IPS-18a (cell line): ENCODE results near the gene ZBTB46.
"Not testable (repeated sequence)": the region's sequence is repeated elsewhere in the genome, so short reads cannot be mapped to it uniquely, and the experiment has no call there.

Experiments used
- H3K27ac ChIP-seq: one replicate; pipeline ENCODE4 v1.5.1; 2013; ENCODE audit warnings: low read length
- H3K27me3 ChIP-seq: one replicate; pipeline ENCODE4 v1.6.1; 2013; ENCODE audit warnings: mild to moderate bottlenecking, low read length; ENCODE audit not compliant: control insufficient read depth, insufficient read depth
- H3K36me3 ChIP-seq: one replicate; pipeline ENCODE4 v1.6.1; 2013; ENCODE audit warnings: low read depth, low read length; ENCODE audit not compliant: control insufficient read depth
- H3K4me1 ChIP-seq: one replicate; pipeline ENCODE4 v1.6.1; 2013; ENCODE audit warnings: low read depth, low read length; ENCODE audit not compliant: control insufficient read depth
- H3K4me3 ChIP-seq: one replicate; pipeline ENCODE4 v1.5.1; 2013; ENCODE audit warnings: low read length
- H3K9ac ChIP-seq: one replicate; pipeline ENCODE4 v1.6.1; 2013; ENCODE audit warnings: mild to moderate bottlenecking, low read length, moderate library complexity
- H3K9me3 ChIP-seq: one replicate; pipeline ENCODE4 v1.6.1; 2013; ENCODE audit warnings: low read depth, low read length; ENCODE audit not compliant: control insufficient read depth

ZBTB46 gene, protein sequence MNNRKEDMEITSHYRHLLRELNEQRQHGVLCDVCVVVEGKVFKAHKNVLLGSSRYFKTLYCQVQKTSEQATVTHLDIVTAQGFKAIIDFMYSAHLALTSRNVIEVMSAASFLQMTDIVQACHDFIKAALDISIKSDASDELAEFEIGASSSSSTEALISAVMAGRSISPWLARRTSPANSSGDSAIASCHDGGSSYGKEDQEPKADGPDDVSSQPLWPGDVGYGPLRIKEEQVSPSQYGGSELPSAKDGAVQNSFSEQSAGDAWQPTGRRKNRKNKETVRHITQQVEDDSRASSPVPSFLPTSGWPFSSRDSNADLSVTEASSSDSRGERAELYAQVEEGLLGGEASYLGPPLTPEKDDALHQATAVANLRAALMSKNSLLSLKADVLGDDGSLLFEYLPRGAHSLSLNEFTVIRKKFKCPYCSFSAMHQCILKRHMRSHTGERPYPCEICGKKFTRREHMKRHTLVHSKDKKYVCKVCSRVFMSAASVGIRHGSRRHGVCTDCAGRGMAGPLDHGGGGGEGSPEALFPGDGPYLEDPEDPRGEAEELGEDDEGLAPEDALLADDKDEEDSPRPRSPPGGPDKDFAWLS

GRCh38 chr20:63830841-63831588 is at the start of gene ZBTB46:
Gene ZBTB46, minus strand, starts transcription at chr20:63831264. Its CDS starts 40,507 bp downstream, at chr20:63790757.
- H3K27me3 ChIP-seq, result peaks cover 51% of the 10 kb centered on the region
- H3K9ac ChIP-seq, result no peak within 1 kb of the TSS
- peak within 1 kb of the TSS; percentile 60 for H3K4me3 ChIP-seq

GRCh38 chr20:63878899-63879663 is 48.0 kb upstream of the ZBTB46 start:
- Histone ChIP-seq H3K9me3 (no peaks in the 10 kb centered on the region), H3K9ac (no peak overlapping the region), H3K4me3 (no peak overlapping the region), H3K27me3 (no peaks in the 10 kb centered on the region), H3K27ac (no peak overlapping the region), H3K4me1 (no peaks in the 10 kb centered on the region), H3K36me3 (peaks cover 37% of the 10 kb centered on the region)

More at GRCh38 chr20:63830841-63831588, at the start of gene ZBTB46:
- H3K9me3 ChIP-seq, result no peaks in the 10 kb centered on the region
- H3K27ac ChIP-seq, result no peak within 1 kb of the TSS
- H3K36me3 ChIP-seq, result no peaks in the 10 kb centered on the region
- H3K4me1 ChIP-seq, result peaks cover 6% of the 10 kb centered on the region

DNA sequence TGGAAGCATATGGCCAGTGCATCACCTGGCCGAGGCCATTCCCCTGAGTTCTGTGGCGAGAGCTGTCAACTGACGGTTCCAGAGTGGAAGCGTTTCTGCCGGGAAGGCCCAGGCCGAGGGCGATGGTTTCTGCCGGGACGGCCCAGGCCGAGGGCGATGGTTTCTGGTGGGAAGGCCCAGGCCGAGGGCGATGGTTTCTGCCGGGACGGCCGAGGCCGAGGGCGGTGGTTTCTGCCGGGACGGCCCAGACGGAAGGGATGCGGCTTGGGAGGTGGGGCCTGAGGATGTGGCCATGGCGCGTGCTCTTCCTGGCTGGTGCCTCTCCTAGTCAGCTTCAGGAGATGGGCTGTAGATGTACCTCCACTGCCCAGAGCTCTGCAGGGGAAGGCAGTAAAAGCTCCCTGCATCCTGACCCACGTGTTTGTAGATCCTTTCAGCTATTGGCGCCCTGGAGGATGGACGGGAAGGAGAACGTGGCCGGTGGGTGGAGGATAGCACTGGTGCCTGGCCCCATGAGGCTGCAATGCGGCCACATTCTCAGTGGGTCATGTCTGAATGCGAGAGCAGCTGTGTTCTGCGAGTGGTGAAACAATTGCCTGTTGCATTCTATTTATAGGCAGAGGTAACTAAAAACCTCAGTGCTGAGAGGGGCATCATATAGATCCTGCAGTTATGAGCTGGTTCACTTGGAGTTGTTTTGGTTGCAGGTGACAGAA is 46.8 kb upstream of the ZBTB46 start:
- Histone ChIP-seq H3K9ac (no peak overlapping the region), H3K36me3 (peaks cover 37% of the 10 kb centered on the region)

DNA sequence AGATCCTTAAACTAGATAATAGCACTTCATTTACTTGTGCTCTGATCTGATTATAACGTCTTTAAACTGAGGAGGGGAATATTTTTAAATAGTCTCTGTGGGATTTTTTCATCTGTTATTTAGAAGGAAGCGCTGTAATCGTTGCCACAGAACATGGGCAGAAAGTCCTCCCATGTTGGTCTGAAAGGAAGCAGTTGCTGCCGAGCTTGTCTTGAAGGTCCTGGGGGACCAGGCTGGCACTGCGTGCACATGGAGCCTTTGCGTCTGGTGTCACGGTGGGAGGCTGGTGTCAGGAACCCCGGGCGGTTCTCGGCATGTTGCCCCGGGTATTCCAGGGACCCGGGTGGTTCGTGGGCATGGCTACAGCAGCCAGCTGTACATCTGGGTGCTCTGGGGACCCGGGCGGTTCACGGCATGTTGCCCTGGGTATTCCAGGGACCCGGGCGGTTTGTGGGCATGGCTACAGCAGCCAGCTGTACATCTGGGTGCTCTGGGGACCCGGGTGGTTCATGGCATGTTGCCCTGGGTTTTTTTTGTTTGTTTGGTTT is 45.5 kb upstream of the ZBTB46 start:
- Histone ChIP-seq H3K9ac (no peak overlapping the region), H3K4me3 (no peak overlapping the region), H3K27ac (no peak overlapping the region), H3K27me3 (no peaks in the 10 kb centered on the region), H3K9me3 (no peaks in the 10 kb centered on the region), H3K36me3 (peaks cover 39% of the 10 kb centered on the region), H3K4me1 (no peaks in the 10 kb centered on the region)

More for the DNA sequence above, 46.8 kb upstream of the ZBTB46 start:
- Histone ChIP-seq H3K27ac (no peak overlapping the region), H3K27me3 (no peaks in the 10 kb centered on the region), H3K4me1 (no peaks in the 10 kb centered on the region), H3K4me3 (no peak overlapping the region), H3K9me3 (no peaks in the 10 kb centered on the region)

GRCh38 chr20:63874241-63874640 is 43.2 kb upstream of the ZBTB46 start:
- H3K4me1 ChIP-seq, H3K4me3 ChIP-seq, H3K9me3 ChIP-seq, H3K9ac ChIP-seq, H3K27ac ChIP-seq, H3K27me3 ChIP-seq: not testable (repeated sequence)
- H3K36me3 ChIP-seq, result peaks cover 52% of the 10 kb centered on the region

GRCh38 chr20:63873477-63873971 is 42.5 kb upstream of the ZBTB46 start:
- no peaks in the 10 kb centered on the region for H3K4me1 ChIP-seq
- H3K9ac ChIP-seq, result no peak overlapping the region
- peaks cover 55% of the 10 kb centered on the region for H3K36me3 ChIP-seq
- H3K4me3 ChIP-seq, result no peak overlapping the region
- no peaks in the 10 kb centered on the region for H3K27me3 ChIP-seq
- H3K27ac ChIP-seq, result no peak overlapping the region
- no peaks in the 10 kb centered on the region for H3K9me3 ChIP-seq

DNA sequence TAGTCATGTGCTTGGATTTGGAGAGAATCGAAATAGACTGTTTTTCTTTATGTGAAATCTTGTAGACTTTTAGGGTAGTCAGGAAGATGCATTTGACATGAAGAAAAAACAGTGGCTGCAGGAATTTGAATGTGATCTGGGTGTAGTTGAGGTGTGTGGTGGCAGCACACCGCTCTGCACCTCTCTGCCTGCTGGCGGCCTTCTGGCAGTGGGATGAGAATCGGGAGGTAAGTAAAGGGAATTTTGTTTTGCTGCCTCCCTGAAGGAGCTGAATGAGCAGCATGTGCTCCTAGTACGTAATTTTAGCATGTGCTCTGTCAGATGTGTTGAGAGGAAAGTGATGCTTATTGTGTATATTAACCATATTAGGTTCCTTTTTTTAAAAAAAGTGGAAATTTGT is 37.2 kb upstream of the ZBTB46 start:
- Histone ChIP-seq H3K9ac (no peak overlapping the region), H3K27me3 (no peaks in the 10 kb centered on the region), H3K27ac (no peak overlapping the region), H3K9me3 (no peaks in the 10 kb centered on the region), H3K4me1 (no peaks in the 10 kb centered on the region), H3K4me3 (no peak overlapping the region), H3K36me3 (peaks cover 25% of the 10 kb centered on the region)

DNA sequence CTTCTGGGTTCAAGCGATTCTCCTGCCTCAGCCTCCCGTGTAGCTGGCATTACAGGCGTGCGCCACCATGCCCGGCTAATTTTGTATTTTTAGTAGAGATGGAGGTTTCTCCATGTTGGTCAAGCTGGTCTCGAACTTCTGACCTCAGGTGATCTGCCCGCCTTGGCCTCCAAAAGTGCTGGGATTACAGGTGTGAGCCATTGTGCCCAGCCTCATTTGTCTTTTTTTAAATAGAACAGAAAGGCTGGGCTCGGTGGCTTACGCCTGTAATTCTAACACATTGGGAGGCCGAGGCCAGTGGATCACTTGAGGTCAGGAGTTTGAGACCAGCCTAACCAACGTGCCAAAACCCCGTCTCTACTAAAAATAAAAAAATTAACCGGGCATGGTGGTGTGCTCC is 36.0 kb upstream of the ZBTB46 start:
- not testable (repeated sequence) for H3K27me3 ChIP-seq, H3K9me3 ChIP-seq, H3K9ac ChIP-seq, H3K4me1 ChIP-seq, H3K27ac ChIP-seq, H3K4me3 ChIP-seq
- peaks cover 21% of the 10 kb centered on the region for H3K36me3 ChIP-seq

DNA sequence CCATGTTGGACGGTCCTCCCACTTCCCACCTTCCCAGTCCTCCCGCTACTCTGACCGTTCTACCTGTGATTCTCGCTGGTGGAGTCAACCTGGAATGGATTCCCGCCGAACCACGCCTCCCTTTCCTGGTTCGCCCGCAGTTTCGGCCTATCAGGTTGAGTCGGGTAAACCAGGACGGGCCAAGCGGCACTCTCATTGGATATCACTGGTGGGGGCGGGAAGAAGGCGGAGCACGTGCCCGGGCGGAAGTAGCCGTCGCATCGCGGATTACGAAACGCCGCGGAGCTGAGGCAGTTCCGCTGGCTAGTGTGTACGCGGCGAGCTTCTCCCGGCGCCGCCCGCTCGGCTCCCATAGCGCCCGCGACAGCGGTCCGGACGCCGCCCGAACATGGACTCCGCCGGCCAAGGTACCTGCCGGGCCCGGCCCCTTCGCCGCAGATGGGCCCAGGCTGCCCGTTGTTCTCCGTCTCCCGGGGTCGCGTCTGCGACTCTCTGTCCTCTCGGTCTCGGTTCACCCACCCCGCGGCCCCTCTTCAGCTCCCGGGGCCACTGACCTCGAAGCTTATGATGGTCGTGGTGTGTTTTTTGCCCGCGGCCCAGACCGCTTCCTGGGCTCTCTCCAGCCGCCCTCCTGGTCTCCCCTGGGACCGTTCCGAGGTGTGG is 34.0 kb upstream of the ZBTB46 start, which contains the start of gene TPD52L2:
Gene TPD52L2, plus strand, starts transcription at position 293 of the 663 bp plus-strand sequence. Its CDS starts 96 bp downstream, at position 389.
- no peaks in the 10 kb centered on the region for H3K9me3 ChIP-seq
- peak within 1 kb of the TSS; percentile 90 for H3K9ac ChIP-seq
- peak within 1 kb of the TSS; percentile 83 for H3K4me3 ChIP-seq
- H3K27me3 ChIP-seq, result no peaks in the 10 kb centered on the region
- H3K36me3 ChIP-seq, result peaks cover 12% of the 10 kb centered on the region
- H3K4me1 ChIP-seq, result no peaks in the 10 kb centered on the region
- H3K27ac ChIP-seq, result peak within 1 kb of the TSS; percentile 57

DNA sequence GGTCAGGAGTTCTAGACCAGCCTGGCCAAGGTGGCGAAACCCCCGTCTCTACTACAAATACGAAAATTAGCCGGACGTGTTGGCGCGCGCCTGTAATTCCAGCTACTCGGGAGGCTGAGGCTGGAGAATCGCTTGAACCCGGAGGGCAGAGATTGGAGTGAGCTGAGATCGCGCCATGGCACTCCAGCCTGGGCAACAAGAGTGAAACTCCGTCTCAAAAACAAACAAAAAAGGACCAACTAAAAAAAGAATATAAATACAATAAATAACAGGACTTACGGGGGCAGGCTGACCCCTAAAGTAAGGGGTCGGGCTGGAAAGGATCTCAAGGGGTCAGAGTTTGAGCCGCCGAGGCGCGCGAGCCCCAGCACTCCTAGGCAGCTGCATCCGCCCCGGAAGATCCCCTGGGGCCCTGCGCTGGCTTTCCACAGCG is 33.5 kb upstream of the ZBTB46 start:
- no peaks in the 10 kb centered on the region for H3K27me3 ChIP-seq
- H3K36me3 ChIP-seq, result peaks cover 7% of the 10 kb centered on the region
- peak overlapping the region; percentile 89 for H3K9ac ChIP-seq
- H3K9me3 ChIP-seq, result no peaks in the 10 kb centered on the region
- no peaks in the 10 kb centered on the region for H3K4me1 ChIP-seq
- peak overlapping the region; percentile 55 for H3K27ac ChIP-seq
- peak overlapping the region; percentile 83 for H3K4me3 ChIP-seq
